ENCODE results near the gene CSMD2. TPM values are rescaled to one million over a fixed set of nuclear protein-coding genes. Genes with fewer than 3 reads are reported as not detected.

The CSMD2 gene
- total and polyA plus RNA-seq, 7 donors = 0.02 to 0.32 (median 0.10) TPM

DNA sequence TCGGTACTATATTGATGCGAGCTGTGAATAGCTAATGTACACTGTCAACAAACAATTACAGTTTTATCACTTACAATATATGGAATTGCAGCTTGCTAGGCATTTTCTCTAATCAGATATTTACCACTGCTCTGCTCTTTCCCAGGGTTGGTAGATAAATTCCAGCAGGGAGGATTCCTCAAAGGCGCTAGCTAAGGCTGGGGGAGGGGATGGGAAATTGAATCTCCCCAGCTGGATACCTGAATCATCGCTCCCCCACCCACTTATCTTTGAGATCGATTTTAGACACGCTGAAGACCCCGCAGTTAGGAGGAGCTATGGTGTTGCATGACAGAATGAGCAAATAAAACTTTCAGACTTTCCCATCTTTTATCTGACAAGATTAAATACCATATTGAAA, 127.2 kb downstream of the CSMD2 start:
- Histone ChIP-seq H3K4me3 (no peak overlapping the region), H3K4me1 (no peaks in the 10 kb centered on the region), H3K36me3 (ENCODE audit: insufficient read depth in 1 of 2, low read depth in 1 of 2) (no peaks in the 10 kb centered on the region), H3K9me3 (no peaks in the 10 kb centered on the region), H3K27me3 (ENCODE audit: insufficient read depth in 3 of 3, low read length in 2 of 3) (no peaks in the 10 kb centered on the region), H3K27ac (no peak overlapping the region)
- DNase-seq (no peak), ATAC-seq (no peak)
- 46 to 55% (median 52%) methylated on average over 7 of the region's 7 CpGs for WGBS, 3 donors
- intact Hi-C loops (cut with DNase I) = no loop called here
- TF ChIP-seq, protein P1, sequence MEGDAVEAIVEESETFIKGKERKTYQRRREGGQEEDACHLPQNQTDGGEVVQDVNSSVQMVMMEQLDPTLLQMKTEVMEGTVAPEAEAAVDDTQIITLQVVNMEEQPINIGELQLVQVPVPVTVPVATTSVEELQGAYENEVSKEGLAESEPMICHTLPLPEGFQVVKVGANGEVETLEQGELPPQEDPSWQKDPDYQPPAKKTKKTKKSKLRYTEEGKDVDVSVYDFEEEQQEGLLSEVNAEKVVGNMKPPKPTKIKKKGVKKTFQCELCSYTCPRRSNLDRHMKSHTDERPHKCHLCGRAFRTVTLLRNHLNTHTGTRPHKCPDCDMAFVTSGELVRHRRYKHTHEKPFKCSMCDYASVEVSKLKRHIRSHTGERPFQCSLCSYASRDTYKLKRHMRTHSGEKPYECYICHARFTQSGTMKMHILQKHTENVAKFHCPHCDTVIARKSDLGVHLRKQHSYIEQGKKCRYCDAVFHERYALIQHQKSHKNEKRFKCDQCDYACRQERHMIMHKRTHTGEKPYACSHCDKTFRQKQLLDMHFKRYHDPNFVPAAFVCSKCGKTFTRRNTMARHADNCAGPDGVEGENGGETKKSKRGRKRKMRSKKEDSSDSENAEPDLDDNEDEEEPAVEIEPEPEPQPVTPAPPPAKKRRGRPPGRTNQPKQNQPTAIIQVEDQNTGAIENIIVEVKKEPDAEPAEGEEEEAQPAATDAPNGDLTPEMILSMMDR (IDR thresholded peaks at IDR 0.05) = no peak

DNA sequence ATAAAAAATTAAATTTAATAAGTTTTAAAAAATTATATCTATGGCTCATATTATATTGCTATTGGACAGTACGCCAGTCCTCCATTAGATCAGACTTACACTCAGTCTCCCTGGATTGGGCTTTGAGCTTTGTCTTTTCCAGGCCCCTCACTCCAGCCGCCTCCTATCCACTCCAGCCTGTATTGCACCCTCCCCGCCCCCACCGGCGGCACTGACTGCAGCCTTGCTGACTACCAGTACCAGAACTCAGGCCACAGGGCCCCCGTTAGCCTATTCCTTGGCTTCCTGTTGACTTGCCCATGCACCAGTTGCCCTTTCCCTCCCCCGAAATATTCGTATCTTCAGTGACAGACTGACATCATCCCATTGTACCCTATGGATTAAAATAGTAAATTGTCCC, 127.9 kb downstream of the CSMD2 start:
- H3K4me1 ChIP-seq = no peaks in the 10 kb centered on the region
- TF ChIP-seq, protein P1 (IDR thresholded peaks at IDR 0.05) = no peak
- no peak overlapping the region for H3K4me3 ChIP-seq
- no peaks in the 10 kb centered on the region for H3K36me3 ChIP-seq (ENCODE audit: insufficient read depth in 1 of 2, low read depth in 1 of 2)
- no peaks in the 10 kb centered on the region for H3K9me3 ChIP-seq
- no peak for DNase-seq
- no peak overlapping the region for H3K27ac ChIP-seq
- no peaks in the 10 kb centered on the region for H3K27me3 ChIP-seq (ENCODE audit: insufficient read depth in 3 of 3, low read length in 2 of 3)
- intact Hi-C loops (cut with DNase I) = no loop called here
- ATAC-seq = no peak
- 57 to 70% (median 62%) methylated on average over 8 of the region's 8 CpGs for WGBS, 3 donors

DNA sequence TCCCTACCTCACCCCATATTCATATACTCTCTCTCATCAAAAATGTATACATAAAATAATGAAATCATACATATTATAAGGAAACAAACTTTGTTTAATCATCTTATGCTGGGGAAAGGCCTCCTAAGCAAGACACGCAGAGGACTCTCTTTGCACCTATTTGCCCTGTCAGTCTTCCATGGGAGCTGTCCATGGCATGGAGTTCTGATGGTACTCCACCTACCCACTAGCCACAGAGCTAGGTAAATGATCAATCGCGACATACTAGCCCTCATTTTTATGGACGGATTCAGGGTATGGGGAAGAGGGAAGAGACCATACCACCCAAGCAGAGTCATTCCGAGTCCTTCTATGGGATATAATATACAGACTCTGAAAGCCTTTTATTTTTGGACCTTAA, 131.0 kb downstream of the CSMD2 start:
- Histone ChIP-seq H3K9me3 (no peaks in the 10 kb centered on the region), H3K4me3 (no peak overlapping the region), H3K27ac (no peak overlapping the region), H3K4me1 (no peaks in the 10 kb centered on the region), H3K27me3 (ENCODE audit: insufficient read depth in 3 of 3, low read length in 2 of 3) (no peaks in the 10 kb centered on the region), H3K36me3 (ENCODE audit: insufficient read depth in 1 of 2, low read depth in 1 of 2) (no peaks in the 10 kb centered on the region)
- TF ChIP-seq, protein P1 (IDR thresholded peaks at IDR 0.05) = no peak
- 68 to 84% (median 83%) methylated on average over 5 of the region's 5 CpGs for WGBS, 3 donors
- ATAC-seq = no peak
- DNase-seq = no peak
- intact Hi-C loops (cut with DNase I) = no loop called here

DNA sequence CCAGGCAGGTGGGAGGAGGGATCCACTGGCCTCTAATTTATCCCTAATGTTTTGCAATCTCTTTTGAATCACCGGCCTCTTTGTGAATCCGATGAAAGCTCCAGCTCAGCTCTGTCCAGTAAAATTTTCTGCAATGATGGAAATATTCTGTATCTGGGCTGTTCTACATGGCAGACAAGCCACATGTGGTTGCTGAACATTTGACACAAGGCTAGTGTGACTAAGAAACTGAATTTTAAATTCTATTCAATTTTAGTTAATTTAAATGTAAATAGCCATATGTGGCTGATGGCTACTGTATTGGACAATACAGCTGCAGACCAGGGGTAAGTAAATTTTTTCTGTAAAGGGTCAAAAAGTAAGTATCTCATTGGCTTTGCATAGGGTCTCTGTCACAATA, 135.1 kb downstream of the CSMD2 start:
- intact Hi-C loops (cut with DNase I) = no loop called here
- WGBS, 3 donors = 86 to 94% (median 91%) methylated on average over 2 of the region's 2 CpGs

DNA sequence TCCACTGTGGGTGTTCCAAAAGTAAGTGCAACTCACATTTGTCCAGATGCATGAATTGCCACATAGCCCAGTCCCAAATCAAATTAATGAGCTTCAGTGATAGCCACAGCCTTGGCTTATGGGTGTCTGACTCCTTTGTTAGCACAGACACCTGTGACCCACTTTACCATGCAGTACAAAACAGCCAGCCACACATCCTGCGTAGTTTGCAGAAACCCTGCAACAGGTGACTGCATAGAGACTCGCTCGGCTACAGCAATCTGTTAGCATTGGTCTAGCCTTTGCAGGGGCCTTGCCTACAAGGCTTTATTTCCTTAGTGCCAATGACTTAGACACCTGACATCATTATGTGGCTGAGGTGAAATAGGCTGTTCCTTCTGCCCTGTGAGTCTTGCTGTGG, 135.5 kb downstream of the CSMD2 start:
- DNase-seq = no peak
- Histone ChIP-seq H3K4me3 (no peak overlapping the region), H3K27me3 (ENCODE audit: insufficient read depth in 3 of 3, low read length in 2 of 3) (no peaks in the 10 kb centered on the region), H3K4me1 (no peaks in the 10 kb centered on the region), H3K27ac (no peak overlapping the region), H3K9me3 (no peaks in the 10 kb centered on the region), H3K36me3 (ENCODE audit: insufficient read depth in 1 of 2, low read depth in 1 of 2) (no peaks in the 10 kb centered on the region)
- intact Hi-C loops (cut with DNase I) = no loop called here
- TF ChIP-seq, protein P1 (IDR thresholded peaks at IDR 0.05) = no peak
- no peak for ATAC-seq
- WGBS, 3 donors = 91 to 96% (median 95%) methylated on average over 3 of the region's 3 CpGs

More for the DNA sequence above, 135.1 kb downstream of the CSMD2 start:
- Histone ChIP-seq H3K9me3 (no peaks in the 10 kb centered on the region), H3K36me3 (ENCODE audit: insufficient read depth in 1 of 2, low read depth in 1 of 2) (no peaks in the 10 kb centered on the region), H3K27me3 (ENCODE audit: insufficient read depth in 3 of 3, low read length in 2 of 3) (no peaks in the 10 kb centered on the region), H3K27ac (no peak overlapping the region), H3K4me1 (no peaks in the 10 kb centered on the region), H3K4me3 (no peak overlapping the region)
- TF ChIP-seq, protein P1 (IDR thresholded peaks at IDR 0.05) = no peak
- DNase-seq = no peak
- no peak for ATAC-seq

Measured in psoas muscle (tissue), 8 donors.